Immature natural killer cell (primary cell): Measurements from ENCODE around the gene TTC7B. TPM values are rescaled to one million over a fixed set of nuclear protein-coding genes. Genes with fewer than 3 reads are reported as not detected.

Source experiments
- DNase-seq, 3 donors: peaks; one replicate each; pipeline ENCODE4 v3.0.0; 2022; ENCODE audit warnings: mixed read lengths in 1 of 3
- H3K27ac Mint-ChIP-seq, 6 donors: one replicate each; pipeline ENCODE4 v1.8.0; 2020; ENCODE audit warnings: mixed read lengths in 6 of 6, mild to moderate bottlenecking in 5 of 6, inconsistent platforms in 4 of 6, moderate library complexity in 3 of 6
- H3K27me3 Mint-ChIP-seq, 3 donors: one replicate each; pipeline ENCODE4 v1.8.0; 2020 to 2021; ENCODE audit warnings: low read depth in 3 of 3, mild to moderate bottlenecking in 3 of 3, mixed read lengths in 3 of 3, moderate library complexity in 3 of 3, inconsistent platforms in 1 of 3
- H3K36me3 Mint-ChIP-seq, 3 donors: one replicate each; pipeline ENCODE4 v1.8.0; 2020; ENCODE audit warnings: mixed read lengths in 3 of 3, inconsistent platforms in 2 of 3, mild to moderate bottlenecking in 2 of 3
- H3K4me1 Mint-ChIP-seq, 2 donors: one replicate each; pipeline ENCODE4 v1.8.0; 2020; ENCODE audit warnings: inconsistent platforms in 2 of 2, mild to moderate bottlenecking in 2 of 2, mixed read lengths in 2 of 2, moderate library complexity in 1 of 2
- H3K4me3 Mint-ChIP-seq, 5 donors: one replicate each; pipeline ENCODE4 v1.8.0; 2020; ENCODE audit warnings: mild to moderate bottlenecking in 5 of 5, mixed read lengths in 5 of 5, inconsistent platforms in 3 of 5, moderate library complexity in 3 of 5
- H3K9me3 Mint-ChIP-seq, 6 donors: one replicate each; pipeline ENCODE4 v1.8.0; 2020; ENCODE audit warnings: mild to moderate bottlenecking in 6 of 6, mixed read lengths in 6 of 6, inconsistent platforms in 4 of 6, moderate library complexity in 3 of 6
- polyA plus RNA-seq, 3 donors: library from polyadenylated mRNA; unstranded; fragments of 300-500 nt; fragmentation: Illumina TruSeq; gene quantifications; one replicate each; pipeline ENCODE4 v1.2.3, GENCODE V29; 2021

The TTC7B gene
- polyA plus RNA-seq, 3 donors from 2014 or later: 1.0 to 1.1 TPM; not detected in 1

DNA sequence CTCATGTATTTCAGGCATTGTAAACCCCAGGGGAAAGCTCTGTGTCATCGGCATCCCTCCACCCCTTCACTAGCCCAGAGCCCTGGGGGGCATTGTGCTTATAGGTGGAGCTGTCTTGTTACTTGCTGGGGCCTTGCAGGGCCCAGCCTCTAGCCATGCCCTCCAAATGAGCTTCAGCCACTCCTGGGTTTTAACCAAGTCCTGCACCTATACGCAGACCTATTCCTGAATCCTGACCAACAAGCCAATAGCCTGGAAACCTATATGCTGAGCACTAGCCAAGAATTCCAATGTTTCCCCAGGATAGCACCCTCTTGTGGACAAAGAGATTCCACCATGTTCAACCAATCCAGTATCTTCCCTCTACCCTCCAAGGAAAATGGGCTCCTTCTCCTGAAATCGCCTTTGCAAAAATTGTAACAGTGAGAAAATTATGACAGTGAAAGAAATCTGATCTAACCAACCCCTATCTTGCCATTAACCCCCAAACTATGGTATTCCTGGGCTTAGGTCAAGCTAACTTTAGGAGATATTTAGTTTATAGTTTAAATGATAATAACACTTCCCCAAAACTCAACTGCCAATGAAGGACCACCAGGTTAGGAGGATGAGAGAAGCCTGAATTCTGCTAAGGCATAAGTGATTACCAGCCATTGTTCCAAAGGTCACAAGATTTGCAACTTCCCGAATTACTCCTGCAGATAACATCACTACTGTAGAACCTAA is 55.5 kb downstream of the TTC7B start:
- peak overlapping the region in 1 of 5 donors; percentile 10 for H3K4me3 Mint-ChIP-seq
- no peak for DNase-seq
- H3K27me3 Mint-ChIP-seq: peaks cover 2 to 8% (median 3%) of the 10 kb centered on the region in 3 donors
- H3K4me1 Mint-ChIP-seq: peaks cover 8 to 17% of the 10 kb centered on the region in 2 donors
- H3K9me3 Mint-ChIP-seq: peaks cover 6 to 28% (median 17%) of the 10 kb centered on the region in 6 donors
- H3K27ac Mint-ChIP-seq: no peak overlapping the region
- peaks cover 6 to 10% (median 9%) of the 10 kb centered on the region in 3 donors for H3K36me3 Mint-ChIP-seq

DNA sequence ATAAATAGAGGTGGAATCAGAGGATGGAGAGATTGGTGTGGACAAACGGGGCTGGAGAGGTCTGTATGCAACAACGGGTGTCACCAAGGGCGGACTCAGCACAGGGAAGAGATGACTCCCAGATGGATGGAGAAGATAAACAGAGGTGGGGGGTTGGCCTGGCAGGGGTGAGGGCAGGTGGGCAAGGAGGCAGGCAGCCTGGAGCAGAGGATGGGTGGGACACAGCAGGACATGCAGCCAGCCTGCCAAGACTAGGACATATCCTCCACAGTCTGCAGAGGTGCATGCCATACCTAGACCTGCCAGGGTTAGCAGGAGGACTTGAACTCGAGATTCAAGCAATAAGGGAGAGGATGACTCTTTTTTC is 56.2 kb downstream of the TTC7B start:
- Mint-ChIP-seq H3K4me1 (peaks cover 8 to 17% of the 10 kb centered on the region in 2 donors), H3K27ac (no peak overlapping the region), H3K36me3 (peaks cover 6 to 10% (median 9%) of the 10 kb centered on the region in 3 donors), H3K4me3 (peak overlapping the region in 1 of 5 donors; percentile 20), H3K9me3 (peaks cover 6 to 21% (median 16%) of the 10 kb centered on the region in 6 donors), H3K27me3 (peaks cover 2 to 8% (median 3%) of the 10 kb centered on the region in 3 donors)
- no peak for DNase-seq

DNA sequence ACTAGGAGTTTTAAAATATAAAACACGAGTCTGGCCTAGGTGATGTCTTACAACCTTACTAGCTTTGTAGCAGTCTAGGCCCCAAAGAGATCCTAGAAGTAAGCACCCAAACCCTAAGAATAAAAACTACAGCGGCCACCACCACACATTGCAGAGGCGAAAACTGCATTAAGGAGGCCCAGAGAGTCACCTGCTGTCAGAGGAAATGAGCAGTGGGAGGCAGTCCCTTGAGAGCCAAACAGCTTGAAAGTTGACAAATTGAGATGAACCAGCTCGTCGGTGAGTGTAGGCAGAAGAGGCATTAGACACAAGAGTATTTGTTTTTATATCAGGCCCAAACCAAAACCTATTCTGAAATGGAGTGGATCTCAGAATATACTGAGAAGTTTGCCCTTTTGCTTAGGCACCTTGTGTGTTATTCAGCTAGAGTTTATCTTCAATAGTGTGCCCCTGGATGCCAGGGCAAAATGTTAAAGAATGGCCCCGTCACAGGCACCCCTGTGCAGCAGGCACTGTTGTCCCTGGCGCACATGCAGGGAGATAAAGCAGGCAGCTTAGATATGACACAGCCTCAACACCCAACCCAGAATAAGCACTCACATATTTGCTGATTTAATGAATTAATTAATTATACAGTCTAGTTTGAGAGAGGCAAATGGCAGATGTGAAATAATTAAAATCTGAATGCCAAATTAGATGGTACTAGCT is 56.7 kb downstream of the TTC7B start:
- peak overlapping the region; percentile 78 to 87 (median 83) for H3K4me3 Mint-ChIP-seq
- H3K36me3 Mint-ChIP-seq: peaks cover 6 to 10% (median 9%) of the 10 kb centered on the region in 3 donors
- no peak for DNase-seq
- peaks cover 6 to 20% (median 16%) of the 10 kb centered on the region in 6 donors for H3K9me3 Mint-ChIP-seq
- H3K4me1 Mint-ChIP-seq: peaks cover 8 to 17% of the 10 kb centered on the region in 2 donors
- H3K27me3 Mint-ChIP-seq: peaks cover 2 to 8% (median 3%) of the 10 kb centered on the region in 3 donors
- H3K27ac Mint-ChIP-seq: peak overlapping the region in 3 of 6 donors; percentile 35 to 74 (median 69)

DNA sequence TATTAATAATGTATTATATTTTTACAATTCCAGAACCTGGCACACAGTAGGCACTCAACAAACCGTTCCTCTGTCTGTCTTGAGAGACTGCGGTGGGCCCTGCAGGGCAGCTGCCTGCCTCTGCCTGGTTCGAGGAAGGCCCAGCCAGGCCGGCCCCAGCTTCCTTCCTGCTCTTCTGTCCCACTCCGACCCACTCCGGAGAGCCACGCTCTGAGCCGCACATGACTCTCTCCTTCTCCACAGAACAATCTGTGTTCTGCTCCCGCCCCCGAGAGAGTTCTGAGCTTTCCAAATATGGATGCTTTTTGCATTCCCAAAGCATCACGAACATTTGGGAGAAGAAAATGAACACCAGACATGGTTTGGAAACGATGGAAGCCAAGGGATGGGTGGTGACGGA is 57.3 kb downstream of the TTC7B start:
- Mint-ChIP-seq H3K36me3 (peaks cover 5 to 8% (median 8%) of the 10 kb centered on the region in 3 donors), H3K9me3 (peaks cover 6 to 17% (median 14%) of the 10 kb centered on the region in 6 donors), H3K4me1 (peaks cover 8 to 17% of the 10 kb centered on the region in 2 donors), H3K27me3 (peaks cover 2 to 6% (median 3%) of the 10 kb centered on the region in 3 donors), H3K4me3 (peak overlapping the region; percentile 78 to 87 (median 83)), H3K27ac (peak overlapping the region; percentile 51 to 85 (median 68))
- no peak for DNase-seq

- Mint-ChIP-seq H3K4me1 (peaks cover 8 to 17% of the 10 kb centered on the region in 2 donors), H3K27ac (peak overlapping the region; percentile 51 to 85 (median 68)), H3K36me3 (peaks cover 3 to 6% (median 5%) of the 10 kb centered on the region in 3 donors), H3K27me3 (peaks cover 2 to 4% (median 3%) of the 10 kb centered on the region in 3 donors), H3K4me3 (peak overlapping the region; percentile 78 to 87 (median 83)), H3K9me3 (peaks cover 4 to 10% (median 10%) of the 10 kb centered on the region in 6 donors)
- peak; percentile 91 to 94 (median 94) for DNase-seq
Measured at GRCh38 chr14:90758028-90758889, 58.0 kb downstream of the TTC7B start.

DNA sequence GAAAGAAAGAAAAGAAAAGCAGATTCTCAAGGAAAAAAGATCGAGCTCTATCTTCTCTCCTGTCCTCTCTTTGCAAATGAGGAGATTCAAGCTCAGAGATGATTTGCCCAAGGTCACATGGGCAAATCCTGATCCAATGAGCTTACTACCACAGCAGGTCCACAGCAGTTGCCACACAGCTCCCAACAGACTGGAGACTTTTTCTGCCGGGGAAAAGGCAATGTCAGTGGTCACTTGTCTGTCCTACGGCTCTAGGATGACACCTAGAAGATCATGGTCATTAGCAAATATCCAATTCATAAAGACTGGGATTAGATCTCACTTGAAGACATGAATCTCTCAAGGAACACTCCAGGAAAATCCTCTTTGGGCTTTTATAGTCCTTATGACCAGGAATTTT is 58.8 kb downstream of the TTC7B start:
- Mint-ChIP-seq H3K9me3 (peaks cover 0 to 3% (median 2%) of the 10 kb centered on the region in 6 donors), H3K27ac (peak overlapping the region in 3 of 6 donors; percentile 28 to 32 (median 30)), H3K36me3 (peaks cover under 1 to 2% (median under 1%) of the 10 kb centered on the region in 3 donors), H3K4me1 (peaks cover 8 to 17% of the 10 kb centered on the region in 2 donors), H3K27me3 (peaks cover 0 to 3% (median 2%) of the 10 kb centered on the region in 3 donors), H3K4me3 (peak overlapping the region; percentile 60 to 75 (median 70))
- no peak for DNase-seq

GRCh38 chr14:90756755-90757345 is 59.4 kb downstream of the TTC7B start:
- peaks cover 0 to 1% (median 0%) of the 10 kb centered on the region in 6 donors for H3K9me3 Mint-ChIP-seq
- H3K27ac Mint-ChIP-seq: no peak overlapping the region
- peak overlapping the region in 3 of 5 donors; percentile 60 to 70 (median 62) for H3K4me3 Mint-ChIP-seq
- peaks cover 0 to 3% (median 1%) of the 10 kb centered on the region in 3 donors for H3K27me3 Mint-ChIP-seq
- peaks cover 8 to 17% of the 10 kb centered on the region in 2 donors for H3K4me1 Mint-ChIP-seq
- DNase-seq: no peak
- H3K36me3 Mint-ChIP-seq: no peaks in the 10 kb centered on the region

- H3K9me3 Mint-ChIP-seq: peaks cover 0 to 1% (median 0%) of the 10 kb centered on the region in 6 donors
- no peak for DNase-seq
- H3K4me1 Mint-ChIP-seq: peaks cover 8 to 17% of the 10 kb centered on the region in 2 donors
- H3K36me3 Mint-ChIP-seq: no peaks in the 10 kb centered on the region
- H3K27ac Mint-ChIP-seq: no peak overlapping the region
- H3K4me3 Mint-ChIP-seq: no peak overlapping the region
- peaks cover 0 to 2% (median 0%) of the 10 kb centered on the region in 3 donors for H3K27me3 Mint-ChIP-seq
Measured at GRCh38 chr14:90755661-90756304, 60.4 kb downstream of the TTC7B start.

GRCh38 chr14:90753456-90754005 is 62.7 kb downstream of the TTC7B start:
- no peak overlapping the region for H3K27ac Mint-ChIP-seq
- H3K4me1 Mint-ChIP-seq: peaks cover 0 to 7% of the 10 kb centered on the region in 2 donors
- peaks cover 0 to 10% (median 5%) of the 10 kb centered on the region in 3 donors for H3K36me3 Mint-ChIP-seq

DNA sequence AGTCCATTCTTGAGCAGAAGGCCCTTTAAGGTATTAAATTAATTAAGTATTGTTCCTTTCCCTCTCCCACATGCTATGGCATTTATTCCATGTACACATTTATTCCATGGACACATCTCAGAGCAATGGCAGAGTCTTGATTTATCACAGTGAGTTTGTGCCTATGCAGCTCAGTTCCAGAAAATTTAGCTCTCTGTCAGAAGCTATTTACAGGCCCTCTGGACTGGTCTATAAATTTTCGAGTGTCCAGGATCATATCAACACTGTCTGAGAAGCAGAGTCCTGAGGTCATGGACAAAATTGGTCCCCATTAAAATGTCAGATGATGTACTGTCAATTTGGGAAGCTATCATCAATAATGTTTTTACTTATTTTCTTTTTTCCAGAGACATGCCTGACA is 65.5 kb downstream of the TTC7B start:
- Mint-ChIP-seq H3K9me3 (peaks cover 2 to 28% (median 9%) of the 10 kb centered on the region in 6 donors), H3K36me3 (peaks cover 0 to 10% (median 5%) of the 10 kb centered on the region in 3 donors), H3K27me3 (peaks cover 0 to 9% (median 0%) of the 10 kb centered on the region in 3 donors), H3K27ac (no peak overlapping the region), H3K4me3 (no peak overlapping the region), H3K4me1 (no peaks in the 10 kb centered on the region)
- no peak for DNase-seq

More at GRCh38 chr14:90753456-90754005, 62.7 kb downstream of the TTC7B start:
- Mint-ChIP-seq H3K27me3 (peaks cover 0 to 5% (median 2%) of the 10 kb centered on the region in 3 donors), H3K4me3 (no peak overlapping the region), H3K9me3 (peaks cover 2 to 19% (median 9%) of the 10 kb centered on the region in 6 donors)
- DNase-seq: no peak

- H3K4me3 Mint-ChIP-seq: no peak overlapping the region
- no peaks in the 10 kb centered on the region for H3K4me1 Mint-ChIP-seq
- peaks cover 2 to 28% (median 9%) of the 10 kb centered on the region in 6 donors for H3K9me3 Mint-ChIP-seq
- no peak for DNase-seq
- H3K27ac Mint-ChIP-seq: no peak overlapping the region
- peaks cover 0 to 12% (median 0%) of the 10 kb centered on the region in 3 donors for H3K27me3 Mint-ChIP-seq
- peaks cover 0 to 10% (median 5%) of the 10 kb centered on the region in 3 donors for H3K36me3 Mint-ChIP-seq
Measured at GRCh38 chr14:90750191-90750590, 66.0 kb downstream of the TTC7B start.

- DNase-seq: no peak
- Mint-ChIP-seq H3K36me3 (peaks cover 0 to 10% (median 5%) of the 10 kb centered on the region in 3 donors), H3K27ac (no peak overlapping the region), H3K9me3 (peaks cover 2 to 28% (median 9%) of the 10 kb centered on the region in 6 donors), H3K4me3 (no peak overlapping the region), H3K27me3 (peaks cover 0 to 14% (median 0%) of the 10 kb centered on the region in 3 donors), H3K4me1 (no peaks in the 10 kb centered on the region)
Measured at GRCh38 chr14:90747909-90748308, 68.3 kb downstream of the TTC7B start.
